Measurements from ENCODE around the gene PGS1. TPM values are rescaled to one million over a fixed set of nuclear protein-coding genes. Genes with fewer than 3 reads are reported as not detected.

PGS1 gene
- total and polyA plus RNA-seq, 10 of the 15 experiments (the other 5 are each of a cell fraction or from before 2014, with no cell fraction given) = 1.3 to 37.6 (median 27.4) TPM

GRCh38 chr17:78419970-78420815 lies 41.7 kb downstream of the PGS1 start (continued):
- TF ChIP-seq CEBPZ (IDR thresholded peaks at IDR 0.05; ENCODE audit: low read depth, low read length) (no peak), BMI1 (IDR thresholded peaks at IDR 0.05; ENCODE audit: borderline replicate concordance) (no peak), BRCA1 (IDR thresholded peaks at IDR 0.05; ENCODE audit: low read depth, low read length) (no peak), POLR2AphosphoS5 (IDR thresholded peaks at IDR 0.05; ENCODE audit: low read length) (no peak), TCF3 (IDR thresholded peaks at IDR 0.05; ENCODE audit: borderline replicate concordance, insufficient read depth, low read depth, low read length) (no peak), SMAD5 (IDR thresholded peaks at IDR 0.05; ENCODE audit: low read depth) (no peak), WRNIP1 (IDR thresholded peaks at IDR 0.05; ENCODE audit: borderline replicate concordance, low read depth, low read length) (no peak), RUNX3 (IDR thresholded peaks at IDR 0.05; ENCODE audit: low read length) (no peak), ZSCAN29 (IDR thresholded peaks at IDR 0.05) (no peak), SIN3A (IDR thresholded peaks at IDR 0.05; ENCODE audit: low read depth, low read length) (no peak)
